Posterior vena cava (tissue), 2 donors: ENCODE measurements around the gene RPA1. TPM values are rescaled to one million over a fixed set of nuclear protein-coding genes. Genes with fewer than 3 reads are reported as not detected.

Source experiments
- DNase-seq: peaks from one replicate; pipeline ENCODE4 v3.0.0-alpha.2; 2020; ENCODE audit warnings: low spot score
- intact Hi-C, 2 donors: fragments of 100-400 bp; cut with DNase I; formaldehyde crosslinking; loops; one replicate each; pipeline versions ENCODE4 v1.14.1 to v1.14.2; 2022 to 2023
- total RNA-seq, 2 donors: library from RNA; stranded (reverse); fragmentation: NEBNext Ultra II Directional; extraction: Animal tissue kit (Norgen Biotek cat#: 25700); gene quantifications; one replicate each; pipeline ENCODE4 v1.2.1, GENCODE V29; 2021
- donor health status: DM: yes; HTN: yes; CAD: no.
- donor health status: DM: yes; HTN: yes; CAD: no.

Gene RPA1
- total RNA-seq, 2 donors from 2014 or later, result 77.3 to 86.2 TPM

DNA sequence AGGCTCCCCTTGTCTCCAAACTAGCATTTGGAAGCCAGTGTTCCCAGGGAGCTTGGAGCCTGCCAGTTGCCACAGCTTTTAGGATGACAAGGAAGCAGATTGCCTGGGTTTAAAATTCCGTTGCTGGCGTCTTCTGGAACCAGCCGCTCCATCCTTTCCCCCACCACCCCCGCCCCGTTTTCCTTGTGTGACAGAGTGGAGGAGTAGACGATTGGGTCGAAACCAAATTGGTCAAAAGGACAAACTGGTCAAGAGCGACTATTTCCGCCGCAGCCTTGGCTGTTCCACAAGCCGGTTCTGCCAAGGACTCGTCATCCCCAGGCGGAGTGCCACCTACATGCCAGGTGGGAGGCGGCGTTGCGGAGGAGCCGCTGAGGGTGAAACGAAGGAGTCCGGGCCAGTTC lies 91.1 kb downstream of the RPA1 start:
- intact Hi-C loops, result no loop called here

DNA sequence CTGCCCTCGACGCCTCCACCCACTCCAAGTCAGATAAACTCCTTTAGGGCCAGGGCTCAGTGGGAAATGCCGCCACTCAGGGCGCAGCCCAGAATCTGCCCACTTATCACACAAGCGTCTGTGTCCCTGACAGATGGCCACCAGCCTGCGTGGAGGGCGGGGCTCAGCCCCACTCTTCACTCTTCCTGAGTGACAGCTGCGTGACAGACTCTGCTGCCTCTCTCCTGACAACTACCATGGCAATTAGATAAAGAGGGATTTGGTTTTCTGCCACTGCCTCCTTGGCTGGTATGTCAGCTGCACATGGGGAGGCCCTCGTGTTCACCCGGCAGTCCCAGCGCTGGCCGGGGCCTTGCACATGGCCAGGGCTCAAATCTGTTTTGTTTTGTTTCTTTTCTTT lies 99.2 kb downstream of the RPA1 start:
- DNase-seq, result no peak
- intact Hi-C loops, result no loop called here

More for the DNA sequence above, 91.1 kb downstream of the RPA1 start:
- no peak for DNase-seq

DNA sequence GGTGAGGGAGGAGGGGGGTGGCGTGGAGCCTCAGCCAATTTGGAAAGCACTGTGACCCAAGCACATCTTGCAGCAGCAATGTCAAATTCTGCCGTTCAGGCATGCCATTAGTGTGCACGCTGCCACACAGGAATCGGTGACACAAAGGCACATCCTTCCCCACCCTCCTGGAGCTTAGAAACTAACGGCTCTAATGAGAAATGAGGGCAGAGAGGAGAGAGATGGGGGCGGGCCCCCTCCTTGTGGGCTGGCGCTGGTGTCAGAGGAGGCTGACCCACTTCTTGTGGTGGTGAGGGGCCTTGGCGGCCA lies 100.5 kb downstream of the RPA1 start:
- no peak for DNase-seq
- intact Hi-C loops, result no loop called here

DNA sequence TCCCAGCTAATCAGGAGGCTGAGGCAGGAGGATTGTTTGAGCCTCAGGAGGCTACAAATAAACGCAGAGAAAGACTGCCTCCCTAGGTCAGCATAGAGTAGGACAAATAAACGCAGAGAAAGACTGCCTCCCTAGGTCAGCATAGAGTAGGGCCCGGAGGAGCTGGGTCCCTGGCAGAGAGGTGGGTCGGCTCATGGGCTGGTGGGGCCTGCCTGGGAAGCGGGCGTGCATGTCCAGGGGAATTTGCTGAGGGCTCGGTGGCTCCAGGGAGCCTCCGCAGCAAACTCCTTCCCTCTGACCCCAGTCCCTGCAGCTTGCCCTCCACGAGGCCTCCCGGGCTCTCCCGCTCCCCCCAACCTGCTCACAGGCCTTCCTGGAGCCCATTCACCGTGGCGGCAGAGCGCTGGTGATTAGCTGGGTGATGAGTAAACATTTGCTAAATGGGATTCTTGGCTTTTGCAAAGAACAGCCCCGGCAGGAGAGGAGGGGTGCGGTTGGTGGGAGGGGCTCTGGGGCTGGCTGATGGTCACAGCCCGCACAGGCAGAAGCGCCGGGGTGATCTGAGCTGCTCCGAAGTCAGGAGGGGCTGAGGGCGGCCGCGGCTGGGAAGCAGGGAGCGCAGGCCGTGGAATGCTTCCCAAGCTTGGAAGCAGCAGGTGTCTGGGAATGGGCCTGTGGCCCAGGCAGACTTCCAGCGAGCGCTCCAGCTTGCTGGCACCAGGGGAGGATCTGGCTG lies 102.2 kb downstream of the RPA1 start:
- intact Hi-C loops, result no loop called here
- no peak for DNase-seq

DNA sequence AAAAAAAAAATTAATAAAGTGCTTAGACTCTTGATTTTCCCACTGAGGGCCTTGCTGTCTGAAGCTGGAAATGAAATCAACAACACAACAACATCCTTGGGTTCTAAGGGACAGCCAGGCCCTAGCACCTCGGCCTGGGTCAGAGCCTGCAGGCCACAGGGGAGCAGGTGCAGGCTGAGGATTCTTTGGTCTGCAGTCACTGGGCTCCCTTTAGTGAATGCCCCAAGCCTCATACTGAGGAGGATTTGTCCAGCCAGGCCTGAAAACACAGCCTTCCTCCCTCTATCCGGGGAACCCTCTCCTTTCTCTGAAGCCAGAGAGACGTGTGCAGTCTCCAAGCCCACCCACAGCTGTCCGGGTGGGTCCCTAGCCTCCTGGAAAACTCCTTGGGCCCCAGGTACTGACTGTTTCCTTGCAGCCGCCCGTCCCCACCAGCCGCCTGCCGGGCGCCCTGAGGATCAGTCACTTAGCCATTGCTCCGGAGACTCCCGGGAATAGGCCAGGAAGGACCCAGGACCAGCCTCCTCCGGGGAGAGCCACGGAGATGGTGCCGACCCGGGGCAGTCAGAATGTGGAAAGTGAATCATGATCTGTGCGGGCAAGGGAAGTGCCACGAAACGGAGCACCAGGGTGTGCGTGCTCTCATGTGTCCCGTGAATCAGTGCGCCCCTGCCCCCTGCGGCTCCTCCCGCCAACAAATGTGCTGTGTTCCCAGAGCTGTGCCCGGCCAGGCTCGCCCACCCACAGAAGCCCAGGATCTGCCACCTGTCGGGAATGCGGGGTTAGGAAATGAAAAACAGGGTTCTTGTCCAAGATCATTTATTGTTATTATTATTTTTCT lies 104.3 kb downstream of the RPA1 start:
- DNase-seq, result no peak
- intact Hi-C loops, result no loop called here

DNA sequence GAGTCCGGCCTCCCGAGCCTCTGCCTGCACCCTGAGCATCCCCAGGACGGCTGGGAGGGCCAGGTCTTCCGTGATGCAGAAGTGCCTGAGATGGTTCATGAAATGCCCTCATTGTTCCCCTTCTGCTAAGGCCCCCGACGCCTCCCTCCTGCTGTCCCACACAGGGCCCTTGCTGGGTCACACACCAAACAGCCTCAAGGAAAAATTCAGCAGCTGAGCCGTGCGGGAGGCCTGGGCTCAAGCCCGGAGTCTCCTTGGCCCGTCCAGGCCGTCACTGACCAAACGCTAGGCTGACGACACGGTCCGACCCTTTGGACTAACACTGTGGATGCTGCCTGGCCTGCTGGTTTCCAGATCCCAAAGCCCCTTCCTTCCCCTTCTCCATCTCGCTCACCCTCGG lies 105.1 kb downstream of the RPA1 start:
- DNase-seq, result no peak
- intact Hi-C loops, result no loop called here

DNA sequence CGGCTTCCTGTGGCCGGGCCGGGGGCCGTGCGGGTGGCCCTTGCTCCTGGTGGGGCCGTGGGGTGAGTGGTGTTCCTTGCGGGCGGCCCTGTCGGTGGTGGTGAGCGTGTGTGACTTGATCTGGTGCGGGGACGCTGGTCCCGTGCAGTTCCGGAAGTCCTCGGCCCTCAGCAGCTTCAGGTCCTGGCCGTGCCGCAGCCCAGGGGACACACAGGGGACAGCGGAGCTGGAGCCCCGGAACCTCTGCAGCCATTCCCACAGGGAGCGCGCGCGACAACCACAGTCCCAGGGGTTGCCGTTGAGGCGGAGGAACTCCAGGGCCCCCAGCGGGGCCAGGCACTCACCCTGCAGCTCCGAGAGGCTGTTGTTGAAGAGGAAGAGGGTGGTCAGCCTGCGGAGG lies 107.0 kb downstream of the RPA1 start:
- intact Hi-C loops, result no loop called here
- no peak for DNase-seq

DNA sequence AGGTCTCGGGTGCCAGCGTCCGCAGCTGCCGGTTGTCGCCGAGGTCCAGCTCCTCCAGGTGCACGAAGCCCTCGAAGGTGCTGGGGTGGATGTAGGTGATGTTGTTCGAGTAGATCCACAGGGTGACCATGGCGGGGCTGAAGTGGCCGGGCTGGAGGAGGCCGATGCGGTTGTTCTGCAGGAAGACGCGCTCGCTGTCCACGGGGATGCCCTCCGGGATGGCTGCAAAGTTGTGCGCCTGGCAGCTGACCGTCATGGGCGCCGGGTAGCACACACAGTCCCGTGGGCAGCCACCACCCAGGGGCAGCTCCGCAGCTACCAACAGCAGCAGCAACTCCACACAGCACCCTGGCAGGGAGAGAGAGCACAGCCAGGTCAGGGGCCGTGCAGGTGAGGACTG lies 107.7 kb downstream of the RPA1 start:
- intact Hi-C loops, result no loop called here
- no peak for DNase-seq

DNA sequence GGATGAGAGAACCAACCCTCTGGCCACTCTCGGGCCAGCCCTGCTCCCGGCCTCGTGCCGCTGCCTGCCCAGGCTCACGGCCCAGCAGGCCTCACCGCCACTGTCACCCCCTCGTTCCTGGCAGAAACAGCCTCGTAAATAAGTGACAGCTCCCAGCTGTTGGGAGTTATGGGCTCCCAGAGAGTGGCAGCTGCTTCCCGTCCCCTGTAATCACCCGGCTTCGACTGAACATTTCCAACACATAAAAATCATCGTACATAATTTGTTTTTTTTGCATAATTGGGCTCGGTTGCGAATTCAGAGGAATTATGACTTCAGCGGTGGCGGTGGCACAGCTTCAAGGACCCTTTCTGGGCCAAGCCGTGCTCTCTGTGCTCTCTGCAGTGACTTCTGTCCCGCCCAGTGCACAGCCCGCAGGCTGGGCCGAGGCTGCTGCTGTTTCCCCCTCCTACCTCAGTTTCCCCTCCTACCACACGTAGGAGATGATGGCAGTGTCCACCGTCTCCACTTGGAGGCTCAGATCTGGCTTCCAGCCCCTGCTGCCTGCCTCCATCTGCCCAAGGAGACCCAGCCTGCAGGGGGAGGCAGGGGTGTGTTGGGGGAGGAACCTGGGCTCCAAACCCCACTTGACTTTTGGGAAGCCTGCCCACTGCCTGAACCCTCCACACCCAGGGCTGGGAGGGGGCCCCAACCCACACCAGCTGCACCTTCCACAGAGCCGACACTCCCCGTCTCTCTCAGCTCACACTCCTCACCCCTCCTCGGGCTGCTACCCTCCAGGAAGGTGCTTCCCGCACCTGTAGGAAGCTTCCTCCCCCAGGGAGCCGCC lies 110.4 kb downstream of the RPA1 start:
- intact Hi-C loops, result no loop called here
- no peak for DNase-seq

DNA sequence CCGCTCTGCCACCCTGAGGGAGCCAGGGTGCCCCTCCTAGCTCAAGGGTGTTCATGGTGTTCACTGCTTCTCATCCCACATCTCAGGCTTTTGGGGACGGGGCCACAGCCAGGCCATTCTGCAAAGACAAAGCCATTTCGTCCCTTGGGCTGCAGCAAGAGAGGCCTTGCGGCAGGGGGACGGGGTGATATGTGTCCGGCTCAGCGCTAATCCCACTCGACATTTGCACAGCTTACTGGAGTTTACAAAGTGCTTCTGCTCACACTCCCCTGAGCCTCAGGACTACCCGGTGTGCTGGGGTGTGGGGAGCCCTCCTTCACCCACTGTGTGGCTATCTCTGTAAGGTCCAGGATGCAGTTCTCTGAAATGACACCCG lies 111.0 kb downstream of the RPA1 start:
- DNase-seq, result no peak
- intact Hi-C loops, result no loop called here

DNA sequence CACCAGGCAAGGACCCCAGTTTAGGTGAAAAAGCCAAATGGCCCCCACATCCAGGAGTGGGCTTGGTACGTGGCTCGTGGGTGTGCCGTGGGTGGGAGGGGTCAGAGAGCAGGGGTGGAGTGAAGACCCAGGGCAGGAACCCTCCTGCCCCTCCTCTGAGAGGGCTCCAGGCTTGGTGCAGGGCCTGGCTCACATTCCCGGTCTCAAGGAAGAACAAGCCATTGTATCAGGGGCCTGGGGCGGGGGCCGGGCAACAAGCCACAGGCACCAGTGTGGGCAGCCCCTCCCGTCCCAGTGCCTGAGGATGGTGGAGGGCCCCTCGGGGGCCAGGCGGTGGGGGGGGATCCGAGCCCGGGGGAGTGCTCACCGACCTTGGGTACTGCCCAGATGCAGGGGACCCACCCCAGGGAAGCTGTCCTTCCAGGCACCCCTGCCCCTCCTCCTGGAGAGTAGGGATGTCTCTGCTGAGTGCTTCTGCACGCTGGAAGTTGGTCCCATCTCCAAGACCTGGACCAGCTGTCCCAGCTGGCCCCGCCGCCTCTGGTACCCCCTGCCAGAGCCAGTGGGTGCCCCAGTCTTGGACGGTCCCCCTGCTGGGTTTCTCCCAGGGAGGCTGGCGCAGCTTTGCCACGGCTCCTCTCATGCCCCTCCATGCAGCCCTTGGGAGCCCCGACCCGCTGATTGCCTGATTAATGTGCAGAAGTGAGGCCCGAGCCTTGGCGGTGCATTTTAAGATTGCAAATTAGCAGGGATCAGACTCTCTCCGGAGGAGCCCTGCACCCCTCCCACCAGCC lies 111.7 kb downstream of the RPA1 start:
- intact Hi-C loops, result no loop called here

DNA sequence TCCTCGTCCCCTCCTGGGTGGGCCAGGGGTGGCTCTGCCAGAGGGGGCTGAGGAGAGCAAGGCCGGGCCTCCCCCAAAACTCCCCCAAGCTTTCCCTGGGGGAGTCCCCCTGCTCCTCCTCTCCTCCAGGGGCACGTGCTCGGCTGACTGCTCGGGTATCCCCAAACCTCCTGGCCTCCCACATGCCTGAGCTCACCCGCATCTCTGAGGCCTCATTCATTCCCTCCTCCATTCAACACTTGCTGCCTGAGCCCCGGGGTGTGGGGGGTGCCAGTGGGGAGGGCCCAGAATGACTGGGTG lies 112.2 kb downstream of the RPA1 start:
- DNase-seq, result no peak
- intact Hi-C loops, result no loop called here

More for the DNA sequence above, 111.7 kb downstream of the RPA1 start:
- DNase-seq, result peak; percentile 74

DNA sequence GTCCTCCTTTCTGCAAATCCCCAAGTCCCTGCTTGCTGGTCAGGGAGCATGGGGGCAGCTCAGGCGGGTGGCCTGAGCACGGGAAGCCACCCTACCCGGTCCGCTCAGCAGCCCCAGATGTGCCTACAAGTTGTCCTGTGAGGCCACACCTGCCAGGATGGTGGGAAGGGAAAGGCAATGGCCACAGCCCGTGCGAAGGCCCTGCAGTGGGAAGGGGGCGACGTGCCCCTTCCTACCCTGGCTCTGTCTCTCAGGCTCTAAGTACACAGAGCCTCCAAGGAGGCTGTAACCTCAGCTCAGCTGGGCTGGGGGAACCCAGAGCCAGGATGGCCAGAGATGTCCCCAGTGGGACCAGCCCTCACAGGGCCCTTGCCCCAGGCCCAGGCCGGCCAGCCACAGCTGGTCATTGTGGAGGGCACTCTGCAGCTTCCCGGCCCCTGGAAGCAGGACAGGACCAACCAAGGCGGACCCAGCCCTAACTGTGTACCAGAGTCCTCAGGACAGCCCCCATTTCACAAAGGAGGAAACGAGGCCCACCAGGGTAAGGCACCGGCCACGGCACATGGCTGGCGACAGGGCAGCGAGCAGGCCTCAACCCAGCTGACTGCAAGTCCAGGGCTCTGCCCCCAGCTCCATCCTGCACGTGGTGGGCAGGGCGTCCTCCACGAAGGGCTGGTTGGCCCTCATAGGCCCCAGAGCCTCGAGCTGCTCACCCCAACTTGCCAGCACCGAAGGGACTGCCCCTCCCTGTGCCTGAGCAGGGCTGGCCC lies 113.0 kb downstream of the RPA1 start:
- no peak for DNase-seq
- intact Hi-C loops, result no loop called here

DNA sequence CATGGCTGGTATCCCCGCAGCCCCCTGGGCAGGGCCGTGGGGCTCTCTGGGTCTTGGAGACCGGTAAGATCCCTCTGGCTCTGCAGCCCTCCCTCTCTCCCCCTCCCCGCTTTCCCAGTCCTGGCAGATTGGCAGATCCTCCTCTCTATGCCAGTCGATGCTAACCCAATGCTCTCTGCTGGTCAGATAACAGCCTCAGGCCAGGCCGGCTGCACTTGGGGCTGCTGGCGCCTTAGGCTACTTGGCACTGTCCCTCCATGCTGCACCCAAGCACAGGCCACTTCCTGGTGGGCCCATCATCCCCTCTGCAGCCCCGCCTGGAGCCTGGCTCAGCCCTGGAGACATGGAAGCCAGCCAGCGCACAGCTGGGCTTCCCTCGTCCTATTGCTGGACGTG lies 113.6 kb downstream of the RPA1 start:
- no peak for DNase-seq
- intact Hi-C loops, result no loop called here

DNA sequence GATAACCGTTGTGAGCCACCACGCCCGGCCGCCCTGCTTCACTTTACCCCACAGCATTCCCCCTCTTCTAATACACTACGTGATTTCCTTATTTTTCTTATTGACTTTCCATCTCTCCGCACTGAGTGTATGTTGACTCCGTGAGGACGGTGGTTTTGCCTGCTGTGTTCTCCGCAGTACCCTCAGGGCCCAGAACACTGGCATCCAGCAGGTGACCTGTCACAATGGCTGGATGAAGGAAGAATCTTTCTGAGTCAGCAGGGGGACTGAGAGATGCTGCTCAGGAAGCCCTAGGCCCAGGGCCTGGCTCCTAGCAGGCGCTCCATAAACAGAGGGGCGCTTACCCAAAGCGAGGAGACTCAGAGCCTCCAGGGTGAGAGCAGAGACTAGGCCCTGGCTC lies 115.8 kb downstream of the RPA1 start:
- DNase-seq, result no peak
- intact Hi-C loops, result no loop called here

DNA sequence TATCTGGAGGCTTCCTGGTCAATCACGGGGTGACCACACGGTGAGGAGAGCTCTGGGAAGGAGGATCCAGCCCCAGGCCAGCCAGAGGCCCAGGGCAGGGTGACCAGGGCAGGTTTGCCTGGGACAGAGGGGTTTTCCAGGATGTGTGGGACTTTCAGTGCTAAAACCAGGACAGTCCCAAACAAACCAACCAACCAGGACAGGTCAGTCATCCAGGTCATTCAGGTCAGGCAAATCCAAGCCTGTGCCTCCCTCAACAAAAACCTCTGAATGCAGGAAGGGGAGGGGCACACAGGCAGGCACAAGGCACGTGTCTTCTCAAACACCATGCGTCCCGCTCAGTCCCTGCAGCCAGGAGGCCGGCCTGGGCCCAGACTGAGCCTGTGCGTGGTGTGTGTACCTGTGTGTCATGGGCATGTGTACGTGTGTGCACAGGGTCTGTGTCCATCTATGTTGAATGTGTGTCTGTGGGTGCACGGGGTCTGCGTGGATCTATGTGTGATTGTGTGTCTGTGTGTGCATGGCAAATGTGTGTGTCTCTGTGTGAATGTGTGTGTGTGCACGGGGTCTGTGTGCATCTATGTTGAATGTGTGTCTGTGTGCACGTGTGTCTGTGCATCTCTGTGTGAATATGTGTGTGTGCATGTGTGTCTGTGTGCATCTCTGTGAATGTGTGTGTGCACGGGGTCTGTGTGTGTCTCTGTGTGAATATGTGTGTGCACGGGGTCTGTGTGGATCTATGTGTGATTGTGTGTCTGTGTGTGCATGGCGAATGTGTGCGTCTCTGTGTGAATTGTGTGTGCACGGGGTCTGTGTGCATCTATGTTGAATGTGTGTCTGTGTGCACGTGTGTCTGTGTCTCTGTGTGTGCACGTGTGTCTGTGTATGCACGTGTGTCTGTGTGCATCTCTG lies 116.5 kb downstream of the RPA1 start:
- intact Hi-C loops, result no loop called here

DNA sequence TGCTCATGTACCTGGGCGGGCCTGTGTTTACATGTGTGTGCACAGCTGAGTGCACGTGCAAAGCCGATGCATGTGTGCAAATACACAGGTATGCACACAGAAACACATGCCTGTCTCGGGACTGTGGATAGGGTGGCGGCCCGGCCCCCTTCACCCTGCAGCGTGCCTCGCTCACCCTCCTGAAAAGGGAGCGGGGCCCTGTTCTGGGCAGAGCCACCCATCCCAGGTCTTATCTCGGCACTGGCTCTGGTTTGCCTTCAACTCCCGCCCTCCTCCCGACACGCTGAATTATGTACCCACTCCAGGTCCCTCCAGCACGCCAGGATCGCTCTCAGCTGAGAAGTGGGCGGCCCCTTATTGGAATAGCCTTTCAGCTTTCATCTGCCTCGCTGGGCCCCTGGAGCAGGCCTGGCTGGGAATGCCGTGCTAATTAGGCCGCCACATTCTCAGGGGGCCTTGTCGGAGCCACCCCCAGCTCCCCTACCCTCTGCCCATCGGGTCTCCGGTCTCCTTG lies 117.5 kb downstream of the RPA1 start:
- DNase-seq, result no peak
- intact Hi-C loops, result no loop called here

More for the DNA sequence above, 116.5 kb downstream of the RPA1 start:
- peak; percentile 58 for DNase-seq
